OCI-LY3 (cell line): Measurements from ENCODE around the gene LSP1.

Experiments
- CTCF ChIP-seq: fragments of 200-600, 300-600 bp; sonication (generic); IDR thresholded peaks from 2 replicates; pipeline ENCODE4 v1.5.1; 2014; ENCODE audit warnings: antibody characterized with exemption, low read length, low read depth
- EZH2phosphoT487 ChIP-seq: fragments of 200-600 bp; shearing (Covaris generic); IDR thresholded peaks from 2 replicates; pipeline ENCODE4 v1.6.1; 2018; ENCODE audit warnings: antibody characterized with exemption, mixed run types, low read depth

- TF ChIP-seq CTCF (no peak), EZH2phosphoT487 (no peak)
These were observed 30.1 kb upstream of the LSP1 start for GRCh38 chr11:1822648-1823375.
